ENCODE measurements around the gene DAND5.
"Not testable (repeated sequence)": the region's sequence is repeated elsewhere in the genome, so short reads cannot be mapped to it uniquely, and the experiment has no call there.

DAND5 gene

DNA sequence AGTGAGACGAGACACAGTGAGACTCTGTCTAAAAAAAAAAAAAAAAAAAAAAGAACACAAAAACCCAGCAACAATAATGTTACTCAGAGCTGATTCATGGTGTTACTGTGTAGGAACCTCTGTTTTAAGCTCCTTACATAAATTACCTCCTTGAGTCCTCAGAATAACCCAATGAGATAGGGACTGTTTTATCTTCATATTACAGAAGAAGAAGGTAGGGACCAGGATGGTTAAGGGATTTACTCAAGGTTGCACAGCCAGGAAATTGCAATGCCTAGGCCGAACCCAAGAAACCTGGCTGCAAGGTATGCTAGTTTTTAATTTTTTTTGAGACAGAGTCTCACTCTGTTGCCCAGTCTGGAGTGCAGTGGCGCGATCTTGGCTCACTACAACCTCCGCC lies 1.5 kb upstream of the DAND5 start:
- DNase-seq (ENCODE audit: low read depth), result no peak

DNA sequence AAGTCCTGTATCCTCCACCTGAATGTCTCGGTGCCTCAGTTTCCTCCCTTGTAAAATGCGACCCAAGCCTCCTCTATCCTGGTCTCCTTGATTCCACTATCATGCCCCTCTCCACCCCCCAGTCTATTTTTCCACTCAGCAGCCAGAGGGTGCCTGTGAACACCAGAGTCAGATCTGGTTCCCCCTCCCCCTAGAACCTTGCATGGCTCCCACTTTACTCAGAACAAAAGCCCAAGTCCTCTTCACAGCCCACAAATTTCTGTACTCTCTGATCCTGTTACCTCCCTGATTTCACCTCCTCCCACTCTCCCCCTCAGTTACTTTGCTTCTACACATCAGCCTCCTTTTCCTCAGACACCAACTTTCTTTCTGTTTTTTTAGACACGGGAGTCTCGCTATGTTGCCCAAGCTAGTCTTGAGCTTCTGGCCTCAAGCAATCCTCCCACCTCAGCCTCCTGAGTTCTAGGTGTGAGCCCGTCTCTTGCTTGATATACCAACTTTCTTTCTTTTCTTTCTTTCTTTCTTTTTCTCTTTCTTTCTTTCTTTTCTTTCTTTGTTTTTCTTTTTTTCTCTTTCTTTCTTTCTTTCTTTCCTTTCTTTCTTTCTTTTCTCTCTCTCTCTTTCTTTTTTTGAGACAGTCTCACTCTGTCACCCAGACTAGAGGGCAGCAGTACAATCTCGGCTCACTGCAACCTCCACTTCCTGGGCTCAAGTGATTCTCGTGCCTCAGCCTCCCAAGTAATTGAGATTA lies 869 bp downstream of the DAND5 start:
- no peak for DNase-seq (ENCODE audit: low read depth)

DNA sequence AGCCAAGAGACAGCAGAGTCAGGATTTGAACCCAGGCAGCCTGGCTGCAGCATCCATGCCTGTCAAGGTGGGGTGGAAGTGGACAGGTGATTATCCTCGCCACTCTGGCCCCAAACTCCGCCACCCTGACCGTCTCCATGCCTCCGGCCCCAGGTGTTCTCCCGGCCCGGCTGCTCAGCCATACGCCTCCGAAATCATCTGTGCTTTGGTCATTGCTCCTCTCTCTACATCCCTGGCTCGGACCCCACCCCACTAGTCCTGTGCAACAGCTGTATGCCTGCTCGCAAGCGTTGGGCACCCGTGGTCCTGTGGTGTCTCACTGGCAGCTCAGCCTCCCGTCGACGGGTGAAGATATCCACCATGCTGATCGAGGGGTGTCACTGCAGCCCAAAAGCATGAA lies 3.9 kb downstream of the DAND5 start:
- no peak for DNase-seq (ENCODE audit: low read depth)

DNA sequence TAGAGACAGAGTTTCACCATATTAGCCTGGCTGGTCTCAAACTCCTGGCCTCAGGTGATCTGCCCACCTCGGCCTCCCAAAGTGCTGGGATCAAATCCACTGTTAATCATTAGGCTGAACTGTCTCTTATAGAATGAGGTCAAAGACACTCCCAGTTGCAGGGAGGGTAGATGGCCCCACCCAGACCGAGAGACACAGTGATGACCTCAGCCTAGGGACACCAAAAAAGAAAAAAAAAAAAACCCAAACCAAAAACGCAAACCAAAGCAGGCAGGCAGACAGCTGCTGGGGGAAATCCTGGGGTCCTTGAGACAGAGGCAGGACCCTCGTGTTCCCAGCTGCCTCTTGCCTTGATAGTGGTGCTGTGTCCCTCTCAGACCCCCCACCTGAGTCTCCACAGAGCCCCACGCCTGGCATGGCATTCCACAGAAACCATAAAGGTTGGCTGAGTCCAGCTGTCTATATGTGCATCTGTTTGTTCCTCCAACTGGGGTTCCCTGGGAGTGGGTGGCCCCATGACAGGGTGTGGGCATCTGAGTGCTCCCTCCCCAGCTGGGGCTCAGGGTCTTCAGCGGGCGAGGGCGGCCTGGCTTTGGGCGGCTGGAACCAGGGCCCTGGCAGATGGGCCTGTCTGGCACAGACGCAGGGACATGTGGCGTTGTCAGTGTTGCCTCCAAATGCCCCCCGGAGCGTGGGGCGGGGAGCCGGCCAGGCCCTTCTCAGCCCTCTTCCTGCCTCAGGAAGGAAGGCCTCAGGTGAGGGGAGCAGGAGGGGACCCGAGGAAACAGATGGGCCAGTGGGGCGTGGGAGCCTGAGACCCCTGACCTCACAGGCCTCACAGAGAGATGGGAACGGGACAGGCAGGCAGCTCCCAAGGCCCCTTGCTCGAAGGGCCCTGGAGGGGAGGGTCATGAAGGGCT lies 5.2 kb downstream of the DAND5 start:
- no peak for DNase-seq (ENCODE audit: low read depth)

DNA sequence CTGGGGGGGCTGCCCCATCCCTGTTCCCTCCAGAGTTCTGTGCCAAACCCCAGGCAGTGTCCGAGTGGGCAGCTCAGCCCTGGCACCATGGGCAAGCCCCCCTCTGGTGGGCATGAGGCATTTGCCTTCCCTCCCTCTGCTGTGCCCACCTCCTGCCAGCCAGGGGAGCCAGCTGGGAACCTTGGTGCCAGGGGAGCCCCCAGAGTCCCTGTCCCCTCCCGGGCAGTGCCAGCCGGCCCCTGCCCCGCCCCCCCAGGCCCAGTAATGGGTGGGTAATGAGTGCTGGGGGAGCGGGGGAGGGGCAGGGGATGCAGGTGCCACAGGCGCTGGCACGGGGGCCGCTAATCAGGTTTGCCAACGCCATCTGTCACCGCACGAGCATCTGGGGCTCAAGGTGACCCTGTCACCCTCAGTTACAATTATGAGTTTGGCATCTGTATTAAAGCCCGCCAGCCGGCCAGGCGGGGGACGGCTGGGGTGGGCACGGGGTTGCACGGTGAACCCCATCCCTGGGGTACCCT lies 5.9 kb downstream of the DAND5 start:
- no peak for DNase-seq (ENCODE audit: low read depth)

DNA sequence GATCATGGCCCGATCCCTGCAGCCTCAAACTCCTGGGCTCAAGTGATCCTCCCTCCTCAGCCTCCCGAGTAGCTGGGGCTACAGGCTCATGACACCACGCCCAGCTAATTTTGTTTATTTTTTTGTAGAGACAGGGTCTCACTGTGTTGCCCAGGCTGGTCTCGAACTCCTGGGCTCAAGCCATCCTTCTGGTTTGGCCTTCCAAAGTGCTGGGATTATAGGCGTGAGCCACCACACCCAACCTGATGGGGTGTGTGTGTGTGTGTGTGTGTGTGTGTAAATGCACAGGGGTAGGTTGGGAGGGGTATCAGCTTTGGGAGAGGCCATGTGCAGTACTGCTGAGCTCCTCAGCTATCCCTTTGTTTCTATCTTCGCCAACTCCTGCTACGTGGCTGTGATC lies 6.7 kb downstream of the DAND5 start:
- DNase-seq (ENCODE audit: low read depth), result not testable (repeated sequence)

DNA sequence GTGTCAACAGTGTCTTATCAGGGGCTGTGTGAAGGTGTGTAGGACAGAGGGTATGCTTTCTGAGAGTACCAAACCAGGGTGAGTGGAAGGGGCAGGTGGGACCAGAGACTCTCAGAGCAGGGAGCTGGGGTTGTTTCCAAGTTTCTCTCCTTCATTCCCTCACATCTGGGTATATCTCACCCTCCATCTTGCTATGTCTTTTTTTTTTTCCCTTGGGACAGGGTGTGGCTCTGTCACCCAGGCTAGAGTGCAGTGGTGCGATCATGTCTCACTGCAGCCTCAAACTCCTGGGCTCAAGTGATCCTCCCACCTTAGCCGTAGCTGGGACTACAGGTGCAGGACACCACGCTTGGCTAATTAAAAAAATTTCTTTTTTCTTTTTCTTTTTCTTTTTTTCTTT lies 10.6 kb downstream of the DAND5 start:
- DNase-seq (ENCODE audit: low read depth), result no peak

DNA sequence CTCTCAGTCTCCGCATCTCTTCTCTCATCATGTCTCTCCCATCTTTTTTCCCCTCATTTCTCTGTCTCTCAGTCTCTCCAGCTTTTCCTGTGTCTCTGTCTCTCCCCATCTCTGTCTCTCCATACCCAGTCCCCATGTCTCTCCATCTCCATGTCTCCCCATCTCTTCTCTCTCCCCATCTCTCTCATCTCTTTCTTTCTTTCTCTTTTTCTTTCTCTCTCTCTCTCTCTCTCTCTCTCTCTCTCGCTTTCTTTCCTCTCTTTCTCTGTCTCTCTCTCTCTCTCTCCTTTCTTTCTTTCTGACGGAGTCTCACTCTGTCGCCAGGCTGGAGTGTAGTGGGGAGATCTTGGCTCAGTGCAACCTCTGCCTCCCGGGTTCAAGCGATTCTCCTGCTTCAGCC lies 13.3 kb downstream of the DAND5 start:
- DNase-seq (ENCODE audit: low read depth), result no peak

DNA sequence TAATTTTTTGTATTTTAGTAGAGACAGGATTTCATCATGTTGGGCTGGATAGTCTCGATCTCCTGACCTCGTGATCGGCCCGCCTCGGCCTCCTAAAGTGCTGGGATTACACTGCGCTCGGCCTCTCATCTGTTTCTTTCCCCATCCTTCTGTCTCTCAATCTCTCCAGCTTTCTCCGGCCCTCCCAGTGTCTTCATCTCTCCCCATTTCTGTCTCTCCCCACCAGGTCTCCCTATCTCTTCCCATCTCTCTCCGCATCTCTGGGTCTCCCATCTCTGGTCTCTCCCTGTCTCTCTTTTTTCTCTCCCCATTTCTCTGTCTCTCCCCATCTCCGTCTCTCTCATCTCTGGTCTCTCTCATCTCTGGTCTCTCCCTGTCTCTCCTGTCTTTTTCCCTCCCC lies 13.7 kb downstream of the DAND5 start:
- DNase-seq (ENCODE audit: low read depth), result no peak

DNA sequence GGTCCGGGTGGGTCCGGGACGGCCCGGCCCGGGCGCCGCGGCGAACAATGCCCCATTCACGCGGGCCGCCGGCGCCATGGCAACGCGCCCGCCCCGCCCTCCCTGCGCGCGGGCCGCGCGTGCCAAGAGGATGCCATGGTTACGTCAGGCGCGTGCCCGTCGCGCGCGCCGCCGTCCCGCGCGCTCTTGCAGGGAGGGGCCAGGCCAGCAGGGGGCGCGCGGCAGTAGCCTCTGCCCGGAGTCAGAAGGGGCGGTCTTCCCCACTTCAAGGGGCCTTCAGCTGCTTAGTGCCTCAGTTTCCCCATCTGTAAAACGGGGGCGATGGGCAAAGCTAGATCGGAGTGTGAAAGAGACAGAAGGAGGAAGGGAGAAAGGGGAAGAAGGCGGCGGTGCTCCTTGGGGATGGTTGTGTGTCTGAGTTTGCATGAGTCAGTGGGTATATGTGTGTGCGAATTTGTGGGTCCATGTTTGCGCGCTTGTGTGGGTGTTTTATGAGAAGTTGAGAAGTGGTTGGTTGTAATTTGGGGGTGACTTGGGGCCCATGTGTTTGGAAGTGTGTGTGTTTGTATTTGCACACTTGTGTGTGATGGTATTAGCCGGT lies 14.3 kb downstream of the DAND5 start:
- DNase-seq (ENCODE audit: low read depth), result peak; percentile 62

DNA sequence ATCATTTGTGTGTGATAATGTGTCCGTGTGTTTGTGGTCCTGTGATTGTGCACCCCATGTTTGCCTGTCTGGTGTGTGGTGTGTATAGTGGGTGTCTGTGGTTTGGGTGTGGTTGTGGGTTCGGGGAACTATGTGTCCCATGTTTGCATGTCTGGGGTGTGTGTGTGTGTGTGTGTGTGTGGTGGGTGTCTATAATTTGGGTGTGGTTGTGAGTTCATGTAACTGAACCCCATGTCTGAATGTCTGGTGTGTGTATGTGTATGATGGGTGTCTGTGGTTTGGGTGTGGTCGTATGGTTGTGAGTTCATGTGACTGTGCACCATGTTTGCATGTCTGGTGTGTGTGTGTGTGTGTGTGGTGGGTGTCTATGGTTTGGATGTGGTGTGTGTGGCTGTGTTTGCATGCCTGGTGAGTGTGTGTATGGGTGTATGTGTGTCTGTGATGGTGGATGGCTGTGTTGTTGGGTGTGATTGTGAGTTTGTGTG lies 14.8 kb downstream of the DAND5 start:
- DNase-seq (ENCODE audit: low read depth), result no peak

DNA sequence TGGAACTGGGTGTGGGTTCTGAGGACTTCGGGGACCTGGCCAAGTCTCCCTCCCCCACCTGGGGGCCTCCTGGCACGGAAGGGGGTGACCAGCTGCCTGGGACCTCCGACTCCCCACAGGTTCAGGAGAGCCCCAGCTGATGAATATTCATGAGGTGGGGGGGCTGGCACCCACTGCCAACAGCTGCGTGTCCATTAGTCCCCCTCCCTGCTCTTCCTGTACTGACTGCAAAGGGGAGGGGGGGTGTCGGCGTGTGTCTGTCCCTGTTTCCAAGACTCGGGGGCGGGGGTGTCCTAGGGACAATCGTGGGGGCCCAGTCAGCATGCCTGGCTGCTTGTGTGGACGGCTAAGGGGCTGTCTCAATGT lies 15.3 kb downstream of the DAND5 start:
- DNase-seq (ENCODE audit: low read depth), result no peak

DNA sequence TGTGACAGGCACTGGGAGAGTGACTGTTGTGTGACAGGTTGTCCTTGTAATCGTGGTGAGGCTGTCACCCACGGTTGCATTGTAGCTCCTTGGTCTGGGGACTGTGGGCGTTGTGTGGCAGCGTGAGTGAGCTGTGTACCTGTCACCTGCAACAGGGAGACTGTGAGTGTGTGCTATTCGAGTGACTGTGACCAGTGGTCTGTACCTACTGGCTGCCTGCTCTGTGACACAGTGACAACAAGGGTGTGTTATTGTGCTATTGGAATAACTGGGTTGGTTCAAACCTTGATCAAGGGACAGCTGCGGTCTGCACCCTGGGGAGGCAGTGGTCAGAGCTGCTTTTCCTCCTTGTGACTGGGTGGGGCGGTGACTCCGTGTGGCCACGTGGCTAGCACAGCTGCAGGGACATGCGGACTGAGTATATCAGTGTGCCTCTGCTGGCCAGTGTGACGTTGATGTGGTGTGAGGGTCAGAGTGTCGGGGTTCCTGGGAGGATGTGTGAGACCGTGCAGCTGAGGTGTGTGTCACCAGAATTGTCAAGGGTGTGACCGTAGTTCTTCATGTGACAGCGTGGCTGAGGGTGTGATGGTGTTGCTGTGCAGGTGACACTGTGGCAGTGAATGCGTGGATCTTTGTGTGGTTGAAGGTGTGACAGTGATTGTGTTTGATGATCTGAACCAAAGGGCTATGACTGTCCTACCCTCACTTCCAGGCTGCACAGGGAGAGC lies 15.8 kb downstream of the DAND5 start:
- no peak for DNase-seq (ENCODE audit: low read depth)

DNA sequence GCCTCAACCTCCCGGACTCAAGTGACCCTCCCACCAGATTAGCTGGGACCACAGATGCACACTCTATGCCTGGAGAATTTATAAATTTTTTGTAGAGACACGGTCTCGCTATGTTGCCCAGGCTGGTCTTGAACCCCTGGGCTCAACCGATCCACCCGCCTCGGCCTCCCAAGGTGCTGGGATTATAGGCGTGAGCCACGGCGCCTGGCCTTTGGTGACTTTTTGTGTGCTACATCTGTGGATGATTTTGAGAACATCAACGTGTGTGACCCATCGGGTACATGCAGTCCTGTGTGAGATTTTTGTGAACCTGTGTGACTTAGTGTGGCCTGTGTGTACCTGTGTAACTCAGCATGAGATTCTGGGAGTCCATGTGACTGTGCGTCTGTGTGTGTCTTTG lies 17.4 kb downstream of the DAND5 start:
- no peak for DNase-seq (ENCODE audit: low read depth)

DNA sequence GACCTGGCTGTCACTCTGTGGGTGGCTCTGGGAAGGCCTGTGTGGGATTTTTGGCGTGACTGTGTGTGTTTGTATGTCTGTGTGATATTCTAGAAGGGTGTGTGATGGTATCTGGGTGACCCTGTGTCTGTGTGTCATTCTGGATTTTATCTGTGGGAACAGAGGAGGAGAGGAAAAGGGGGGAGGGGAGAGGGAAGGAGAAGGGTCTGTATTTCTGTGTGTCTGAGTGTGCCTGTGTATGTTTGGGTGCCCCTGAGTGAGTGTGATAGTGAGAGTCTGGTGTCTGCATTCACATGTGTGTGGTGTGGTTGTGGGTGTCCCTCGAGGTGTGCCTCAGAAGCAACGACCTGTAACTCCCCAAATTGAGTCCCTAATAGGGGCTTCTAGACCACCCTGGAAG lies 17.8 kb downstream of the DAND5 start:
- DNase-seq (ENCODE audit: low read depth), result no peak

DNA sequence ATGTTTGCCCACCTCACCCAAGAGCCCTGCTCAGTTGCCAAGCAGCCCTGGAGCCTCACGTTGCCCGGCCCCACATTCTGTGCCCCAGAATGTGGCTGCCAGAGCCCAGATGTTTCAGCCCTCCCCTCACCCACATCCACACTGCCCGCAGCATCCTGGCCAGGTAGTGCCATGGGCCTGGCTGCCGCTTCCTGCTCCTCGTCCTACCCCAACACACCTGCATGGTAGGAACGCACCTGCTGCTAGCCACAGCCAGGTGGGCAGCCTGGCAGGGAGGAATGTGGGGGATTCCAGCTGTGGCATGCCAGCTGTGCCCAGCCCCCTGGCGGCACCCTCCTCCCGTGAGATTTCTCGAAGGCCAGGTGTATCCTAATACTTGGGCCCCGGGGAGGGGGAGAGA lies 18.4 kb downstream of the DAND5 start:
- no peak for DNase-seq (ENCODE audit: low read depth)

DNA sequence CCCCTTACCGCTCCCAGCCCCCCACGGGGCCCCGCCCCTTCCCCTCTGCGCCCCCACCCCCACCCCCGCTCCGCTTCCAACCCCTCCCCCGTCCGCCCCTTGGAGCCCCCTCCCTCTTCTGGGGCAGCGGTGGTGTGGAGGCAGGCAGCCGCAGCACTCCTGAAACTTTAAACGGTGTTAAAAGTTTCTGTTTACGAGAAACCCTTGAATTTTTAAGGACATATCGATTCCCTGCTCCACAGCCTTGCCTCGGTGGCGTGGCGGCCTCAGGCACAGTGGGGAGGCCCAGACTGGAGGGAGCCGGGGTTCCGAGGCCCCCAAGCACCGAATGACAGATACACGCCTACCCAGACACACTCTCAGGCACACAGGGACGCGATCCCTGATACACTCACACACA lies 21.1 kb downstream of the DAND5 start:
- DNase-seq (ENCODE audit: low read depth), result no peak

DNA sequence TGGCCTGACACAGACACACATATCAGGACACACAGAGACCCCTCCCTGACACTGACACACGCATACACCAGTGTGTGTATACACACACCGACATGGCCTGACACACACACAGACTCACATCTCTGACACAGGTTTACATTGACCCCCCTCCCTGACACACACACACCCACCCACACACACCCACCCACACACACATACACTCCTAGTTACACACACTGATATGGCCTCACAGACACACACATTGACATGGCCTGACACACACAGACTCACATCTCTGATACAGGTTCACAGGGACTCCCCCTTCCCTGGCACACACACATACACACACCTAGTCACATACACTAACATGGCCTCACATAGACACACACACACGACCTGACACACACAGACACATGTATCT lies 21.5 kb downstream of the DAND5 start:
- DNase-seq (ENCODE audit: low read depth), result no peak

DNA sequence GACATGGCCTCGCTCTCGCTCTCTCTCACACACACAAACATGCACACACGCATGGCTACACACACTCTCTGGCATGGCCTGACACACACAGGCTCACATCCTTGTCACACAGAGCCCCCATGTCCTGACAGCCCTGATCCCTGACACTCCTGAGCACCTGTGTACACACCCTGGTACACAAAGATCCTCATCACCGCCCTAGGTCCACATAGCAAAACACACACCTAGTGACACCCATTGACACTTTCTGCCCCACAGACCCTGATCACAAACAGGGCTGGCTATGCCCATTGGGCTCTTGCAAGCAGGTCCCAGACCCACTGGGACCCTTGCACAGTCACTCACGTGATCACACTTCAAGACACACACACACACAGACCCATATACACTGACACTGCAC lies 21.9 kb downstream of the DAND5 start:
- no peak for DNase-seq (ENCODE audit: low read depth)

DNA sequence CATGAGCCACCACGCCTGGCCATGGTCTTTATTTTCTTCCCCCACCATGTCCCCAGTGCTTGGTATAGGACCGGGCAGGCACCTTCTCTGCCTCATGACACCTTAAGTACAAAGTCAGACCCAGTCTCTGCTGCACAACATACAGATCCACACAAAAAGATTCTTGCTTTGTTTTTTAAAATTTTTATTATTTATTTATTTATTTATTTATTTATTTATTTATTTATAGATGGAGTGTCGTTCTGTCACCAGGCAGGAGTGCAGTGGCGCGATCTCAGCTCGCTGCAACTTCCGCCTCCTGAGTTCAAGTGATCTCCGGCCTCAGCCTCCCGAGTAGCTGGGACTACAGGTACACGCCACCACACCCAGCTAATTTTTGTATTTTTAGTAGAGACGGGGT lies 23.4 kb downstream of the DAND5 start:
- no peak for DNase-seq (ENCODE audit: low read depth)

DNA sequence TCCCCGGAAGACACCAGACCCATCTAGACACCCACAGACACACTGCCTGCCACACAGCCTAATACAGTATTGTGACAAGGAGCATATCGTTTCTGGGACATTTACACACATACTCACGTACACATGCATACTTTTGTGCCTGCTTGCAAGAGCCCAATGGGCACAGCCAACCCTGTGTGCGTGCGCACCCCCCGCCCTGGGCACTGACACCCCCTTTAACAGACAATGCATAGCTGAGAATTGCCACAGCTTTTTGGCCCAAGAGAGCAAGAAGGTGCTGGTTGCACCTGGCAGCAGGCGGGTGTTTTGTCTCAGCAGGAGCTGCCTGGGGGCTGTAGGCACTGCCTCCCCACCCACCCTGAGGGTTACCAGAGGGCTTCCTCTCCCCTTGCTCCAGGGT lies 24.2 kb downstream of the DAND5 start:
- no peak for DNase-seq (ENCODE audit: low read depth)

Measured in iris pigment epithelial cell (primary cell).